ENCODE results near the gene IFT27.

Gene IFT27

GRCh38 chr22:36715647-36716046 is 60.3 kb downstream of the IFT27 start:
- no peak for TF ChIP-seq CTCF (IDR thresholded peaks at IDR 0.05; ENCODE audit: low read depth, low read length, missing control alignments)
- no peak for DNase-seq (ENCODE audit: extremely low read depth, low read depth)
- no peak overlapping the region for H3K4me3 ChIP-seq (replicated peaks; ENCODE audit: low read depth, low read length)

DNA sequence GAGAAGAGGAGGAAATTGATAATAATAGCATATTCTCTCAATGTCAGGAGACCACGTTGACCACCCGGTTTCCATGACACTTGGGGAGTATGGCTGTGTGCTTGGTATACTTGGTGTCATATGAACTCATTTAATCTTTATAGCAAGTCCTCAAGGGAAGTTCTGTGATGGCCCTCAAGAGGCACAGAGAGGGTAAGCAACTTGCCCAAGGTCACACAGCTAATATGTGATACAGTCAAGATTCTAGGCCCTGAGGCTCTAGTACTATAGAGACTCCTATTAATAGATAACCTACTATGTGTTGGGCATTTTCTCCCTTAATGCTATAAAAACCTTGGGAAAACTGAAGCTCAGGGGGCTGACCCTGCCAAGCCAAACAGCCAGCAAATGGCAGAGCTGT is 61.8 kb downstream of the IFT27 start:
- DNase-seq (ENCODE audit: extremely low read depth, low read depth) = no peak
- TF ChIP-seq CTCF (IDR thresholded peaks at IDR 0.05; ENCODE audit: low read depth, low read length, missing control alignments) = no peak
- no peak overlapping the region for H3K4me3 ChIP-seq (replicated peaks; ENCODE audit: low read depth, low read length)

GRCh38 chr22:36713436-36713835 is 62.5 kb downstream of the IFT27 start:
- TF ChIP-seq CTCF (IDR thresholded peaks at IDR 0.05; ENCODE audit: low read depth, low read length, missing control alignments) = no peak
- DNase-seq (ENCODE audit: extremely low read depth, low read depth) = no peak
- no peak overlapping the region for H3K4me3 ChIP-seq (replicated peaks; ENCODE audit: low read depth, low read length)
